AG04450 (cell line): Measurements from ENCODE around the gene PACS2. TPM values are rescaled to one million over a fixed set of nuclear protein-coding genes. Genes with fewer than 3 reads are reported as not detected.

Experiments
- CTCF ChIA-PET: fragments of 300-600, 350-600 bp; formaldehyde crosslinking; extraction: SDS; loops from one replicate; lab custom pipeline; 2022; ENCODE audit warnings: antibody characterized with exemption, inconsistent platforms; lab: Charles Lee
- POLR2A ChIA-PET: fragments of 350-600 bp; formaldehyde crosslinking; extraction: SDS; loops from one replicate; lab custom pipeline; 2021; ENCODE audit warnings: antibody characterized with exemption, inconsistent platforms; lab: Yijun Ruan, JAX
- DNase-seq: peaks from one replicate; pipeline ENCODE4 v3.0.0-alpha.2; 2011; ENCODE audit warnings: low read depth, low spot score
- H3K27ac ChIP-seq: one replicate; pipeline ENCODE4 v1.5.1; 2012; ENCODE audit warnings: low read depth, low read length, control low read depth
- H3K27me3 ChIP-seq: one replicate; pipeline ENCODE4 v1.6.0; 2012; ENCODE audit warnings: low read length; ENCODE audit not compliant: control insufficient read depth, insufficient read depth
- H3K4me3 ChIP-seq: 2 replicates; pipeline ENCODE4 v1.5.1; 2011; ENCODE audit warnings: mild to moderate bottlenecking, low read depth, low read length, control low read depth
- H3K9me3 ChIP-seq: 2 replicates; pipeline ENCODE4 v1.5.1; 2012; ENCODE audit warnings: low read length; ENCODE audit not compliant: control insufficient read depth, insufficient read depth
- polyA plus RNA-seq: library from polyadenylated mRNA; depleted of rRNA; stranded (reverse); fragments of >200 nt; gene quantifications from 2 replicates; pipeline ENCODE4 v1.2.3, GENCODE V29; 2011
- TF ChIP-seq, protein P1 (sequence below): IDR thresholded peaks from 2 replicates; pipeline ENCODE4 v1.5.1; 2011; ENCODE audit warnings: low read depth, low read length, control low read depth, inconsistent platforms

PACS2 gene
- polyA plus RNA-seq, 1 experiment, result 13.0 TPM

DNA sequence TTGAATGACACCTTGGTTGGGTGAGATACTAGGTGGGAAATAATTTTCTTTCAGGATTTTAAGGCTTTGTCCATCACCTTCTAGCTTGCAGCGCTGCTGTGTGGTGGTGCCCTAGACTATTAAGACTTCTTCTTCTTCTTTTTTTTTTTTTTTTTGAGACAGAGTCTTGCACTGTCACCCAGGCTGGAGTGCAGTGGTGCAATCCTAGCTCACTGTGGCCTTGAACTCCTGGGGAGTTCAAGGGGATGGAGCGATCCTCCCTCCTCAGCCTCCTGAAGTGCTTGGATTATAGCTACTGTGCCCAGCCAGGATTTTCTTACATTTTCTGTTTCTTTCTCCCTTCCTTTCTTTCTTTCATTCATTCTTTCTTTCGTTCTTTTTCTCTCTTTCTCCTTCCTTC, 94.8 kb downstream of the PACS2 start:
- ChIA-PET POLR2A (no interaction called here), CTCF (interaction anchor here (0.6 to 1.3 kb wide), 3 partner anchors 11 to 474 kb away, joined by 3 to 8 read pairs (median 5); partner anchors contain the start of gene TEX22)
- TF ChIP-seq, protein P1, sequence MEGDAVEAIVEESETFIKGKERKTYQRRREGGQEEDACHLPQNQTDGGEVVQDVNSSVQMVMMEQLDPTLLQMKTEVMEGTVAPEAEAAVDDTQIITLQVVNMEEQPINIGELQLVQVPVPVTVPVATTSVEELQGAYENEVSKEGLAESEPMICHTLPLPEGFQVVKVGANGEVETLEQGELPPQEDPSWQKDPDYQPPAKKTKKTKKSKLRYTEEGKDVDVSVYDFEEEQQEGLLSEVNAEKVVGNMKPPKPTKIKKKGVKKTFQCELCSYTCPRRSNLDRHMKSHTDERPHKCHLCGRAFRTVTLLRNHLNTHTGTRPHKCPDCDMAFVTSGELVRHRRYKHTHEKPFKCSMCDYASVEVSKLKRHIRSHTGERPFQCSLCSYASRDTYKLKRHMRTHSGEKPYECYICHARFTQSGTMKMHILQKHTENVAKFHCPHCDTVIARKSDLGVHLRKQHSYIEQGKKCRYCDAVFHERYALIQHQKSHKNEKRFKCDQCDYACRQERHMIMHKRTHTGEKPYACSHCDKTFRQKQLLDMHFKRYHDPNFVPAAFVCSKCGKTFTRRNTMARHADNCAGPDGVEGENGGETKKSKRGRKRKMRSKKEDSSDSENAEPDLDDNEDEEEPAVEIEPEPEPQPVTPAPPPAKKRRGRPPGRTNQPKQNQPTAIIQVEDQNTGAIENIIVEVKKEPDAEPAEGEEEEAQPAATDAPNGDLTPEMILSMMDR, result no peak
- H3K27me3 ChIP-seq, result no peaks in the 10 kb centered on the region
- H3K4me3 ChIP-seq, result no peak overlapping the region
- DNase-seq, result no peak
- no peak overlapping the region for H3K27ac ChIP-seq
- no peaks in the 10 kb centered on the region; the same call in none of the 2 replicates for H3K9me3 ChIP-seq

DNA sequence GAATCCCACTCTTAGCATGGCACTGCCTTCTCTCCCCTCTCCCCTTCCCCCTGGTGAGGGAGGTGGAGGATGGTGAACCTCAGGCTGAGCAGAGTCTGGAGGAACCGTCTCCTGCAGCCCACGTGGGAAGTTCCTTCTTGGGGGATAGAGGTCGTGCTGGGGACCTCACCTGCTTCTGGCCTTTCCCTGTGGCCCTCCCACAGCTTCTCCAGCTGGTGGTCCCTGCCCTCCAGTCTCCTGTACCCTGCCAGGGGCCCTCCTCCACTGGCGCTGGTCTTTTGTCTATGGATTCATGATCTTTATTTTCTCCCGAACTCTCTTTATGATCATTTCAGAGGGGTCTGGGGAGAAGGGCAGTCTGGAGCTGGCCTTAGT, 96.1 kb downstream of the PACS2 start:
- CTCF ChIA-PET, result interaction anchor here (1.8 kb wide), 1 partner anchor 70 kb away, joined by 6 read pairs; no protein-coding TSS in a partner anchor
- no peak overlapping the region for H3K27ac ChIP-seq

DNA sequence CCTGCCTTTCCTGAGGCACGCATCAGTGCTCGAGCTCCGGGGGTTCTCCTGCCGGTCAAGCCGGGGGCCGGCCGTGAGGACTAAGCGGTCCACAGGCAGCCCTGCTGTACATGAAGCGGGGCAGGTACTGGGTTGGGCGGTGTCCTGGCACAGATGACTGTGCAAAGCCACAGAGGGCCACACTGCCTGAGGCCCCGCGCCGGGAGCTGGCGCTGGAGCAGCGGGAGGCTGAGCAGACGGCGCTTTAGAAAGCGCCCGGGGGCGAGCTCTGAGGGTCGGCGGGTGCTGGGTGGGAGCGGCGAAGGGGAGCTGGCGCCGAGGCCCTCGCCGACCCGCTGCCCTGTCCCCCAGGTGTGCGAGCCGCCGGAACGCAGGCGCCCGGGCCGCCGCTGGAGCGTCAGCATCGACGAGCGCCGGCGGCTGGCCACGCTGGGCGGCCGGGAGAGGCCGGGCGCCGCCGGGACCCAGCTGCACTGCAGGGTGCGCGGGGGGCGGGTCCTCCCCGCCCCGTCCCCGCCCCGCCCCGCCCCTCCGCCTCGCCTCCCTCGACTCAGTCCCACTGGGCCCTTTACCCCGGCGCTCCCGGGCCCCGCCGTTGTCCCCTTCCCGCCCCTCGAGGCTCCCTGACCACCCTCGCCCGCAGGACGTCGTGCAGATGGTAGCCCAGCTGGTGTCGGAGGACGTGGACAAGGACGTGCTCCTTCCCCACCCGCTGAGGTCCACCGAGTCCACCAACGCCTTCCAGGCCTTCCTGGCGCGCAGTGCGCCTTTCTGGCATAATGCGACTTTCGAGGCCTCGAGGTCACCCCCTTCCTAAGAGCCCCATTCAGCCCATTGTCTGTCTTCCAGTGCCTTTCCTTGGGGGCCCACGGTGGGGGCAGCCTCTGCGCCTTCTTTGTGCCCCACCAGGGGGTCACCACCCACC, 96.7 kb downstream of the PACS2 start:
- CTCF ChIA-PET, result interaction anchor here (1.8 kb wide), 1 partner anchor 70 kb away, joined by 6 read pairs; no protein-coding TSS in a partner anchor
- no peaks in the 10 kb centered on the region for H3K27me3 ChIP-seq
- no peaks in the 10 kb centered on the region; the same call in 1 of the 2 replicates for H3K9me3 ChIP-seq
- TF ChIP-seq, protein P1, result no peak
- POLR2A ChIA-PET, result no interaction called here
- peak overlapping the region; percentile 45 for H3K4me3 ChIP-seq
- no peak for DNase-seq
- no peak overlapping the region for H3K27ac ChIP-seq

More for the DNA sequence above, 96.1 kb downstream of the PACS2 start:
- Histone ChIP-seq H3K4me3 (0 out of 2 replicates have a peak overlapping the region, but pooled peaks have one; percentile 45), H3K27me3 (no peaks in the 10 kb centered on the region), H3K9me3 (no peaks in the 10 kb centered on the region; the same call in 1 of the 2 replicates)
- TF ChIP-seq, protein P1, result no peak
- POLR2A ChIA-PET, result no interaction called here
- no peak for DNase-seq

DNA sequence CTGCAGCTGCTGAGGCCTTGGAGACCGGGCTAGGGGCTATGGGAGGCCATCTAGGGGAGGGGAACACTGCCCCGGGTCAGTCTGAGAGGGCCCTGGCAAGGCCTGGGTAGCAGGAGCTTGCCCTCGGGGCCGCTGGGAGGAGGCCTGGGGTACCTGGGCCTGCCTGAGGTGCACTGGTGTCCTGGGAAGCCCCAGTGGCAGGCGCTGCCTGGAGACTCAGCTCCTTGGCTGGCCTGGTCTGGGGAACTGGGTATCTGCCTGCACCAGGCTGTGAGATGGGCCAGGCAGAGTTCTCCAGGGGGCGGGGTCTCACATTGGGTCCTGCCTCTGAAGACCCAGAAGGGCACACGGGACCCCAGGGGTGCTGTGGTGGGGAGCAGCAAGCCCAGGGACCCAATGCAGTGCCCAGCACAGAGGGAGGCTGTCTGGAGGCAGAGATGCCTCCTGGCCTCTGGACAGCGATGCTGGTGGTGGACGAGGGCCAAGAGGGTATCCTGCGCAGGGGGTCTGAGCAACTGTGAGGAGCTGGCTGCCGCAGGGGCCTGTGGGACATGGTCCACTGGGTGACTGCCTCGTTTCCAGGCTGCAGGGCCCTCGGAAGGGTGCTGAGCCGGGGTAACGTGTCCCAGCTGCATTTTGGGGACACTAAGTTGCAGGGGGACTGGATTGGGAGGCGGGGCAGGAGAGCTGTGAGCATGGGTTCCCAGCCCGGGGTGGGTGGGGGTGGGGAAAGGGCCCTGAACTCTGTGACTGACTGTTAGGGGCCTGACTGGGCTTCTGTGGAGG, 97.6 kb downstream of the PACS2 start:
- POLR2A ChIA-PET, result no interaction called here
- H3K9me3 ChIP-seq, result no peaks in the 10 kb centered on the region; the same call in 1 of the 2 replicates
- H3K4me3 ChIP-seq, result no peak overlapping the region
- DNase-seq, result no peak
- no peaks in the 10 kb centered on the region for H3K27me3 ChIP-seq
- H3K27ac ChIP-seq, result no peak overlapping the region
- TF ChIP-seq, protein P1, result no peak
- CTCF ChIA-PET, result interaction anchor here (1.8 kb wide), 1 partner anchor 69 kb away, joined by 6 read pairs; no protein-coding TSS in a partner anchor
